K562 (cell line): ENCODE measurements around the gene FAM20C. TPM values are rescaled to one million over a fixed set of nuclear protein-coding genes. Genes with fewer than 3 reads are reported as not detected.

Experiments used
- ATAC-seq: fragments of 200-7000 bp; cut with Tn5 transposase; 3 replicates; pipeline ENCODE4 v1.9.1; 2020; ENCODE audit warnings: moderate library complexity
- BruUV-seq: library from RNA; stranded (reverse); fragments of 400-500 nt; replicated peaks from 2 replicates; lab custom pipeline; 2021; lab: Mats Ljungman, UMichigan
- CTCF ChIA-PET: fragments of 300-600 bp; formaldehyde crosslinking; extraction: SDS; loops from one replicate; lab custom pipeline; 2021; ENCODE audit warnings: low intra/inter-chr PET ratio; lab: Yijun Ruan, JAX
- POLR2A ChIA-PET: fragments of 300-600, 350-650 bp; sonication (Branson Sonifier 250); formaldehyde crosslinking; extraction: SDS; loops from one replicate; lab custom pipeline; 2021; ENCODE audit warnings: antibody characterized with exemption, inconsistent platforms; lab: Yijun Ruan, JAX
- DNase-seq, 4 experiments: peaks; one replicate each; pipeline versions ENCODE4 v3.0.0 to v3.0.0-alpha.2; 2011 to 2018; ENCODE audit warnings: low spot score in 3 of 4, mixed read lengths in 3 of 4; ENCODE audit errors: extremely low read depth in 1 of 4
- FAIRE-seq: peaks from 2 replicates; lab custom pipeline; 2011; peaks lifted over from hg19 to GRCh38; lab: Jason Lieb, UNC
- H2AFZ ChIP-seq: 2 replicates; pipeline ENCODE4 v1.6.0; 2011; ENCODE audit warnings: low read depth, low read length, control low read depth, inconsistent platforms
- H3K27ac ChIP-seq: fragments of 200-600 bp; 3 replicates; pipeline ENCODE4 v1.8.0; 2011; ENCODE audit warnings: low read depth, mild to moderate bottlenecking, control low read depth, inconsistent platforms, low read length, moderate library complexity, mixed read lengths; ENCODE audit errors: extremely low read depth
- H3K27me3 ChIP-seq, 2 experiments: fragments of 300-600 bp in 1 of 2; 2 replicates in 1 of 2; 3 replicates in 1 of 2; pipeline versions ENCODE4 v1.6.0 to v1.8.0; 2011; ENCODE audit warnings: inconsistent platforms in 2 of 2, low read length in 2 of 2, mild to moderate bottlenecking in 1 of 2, mixed read lengths in 1 of 2, moderate library complexity in 1 of 2; ENCODE audit not compliant: control insufficient read depth in 2 of 2, insufficient read depth in 2 of 2
- H3K36me3 ChIP-seq: fragments of 300-600 bp; 3 replicates; pipeline ENCODE4 v1.8.0; 2011; ENCODE audit warnings: mild to moderate bottlenecking, low read length, inconsistent platforms; ENCODE audit not compliant: control insufficient read depth, insufficient read depth
- H3K4me1 ChIP-seq, 2 experiments: fragments of 200-600 bp in 1 of 2; replicated peaks in 1 of 2; 2 replicates in 1 of 2; 3 replicates in 1 of 2; pipeline versions ENCODE4 v1.5.1 to v1.8.0; 2011; ENCODE audit warnings: inconsistent platforms in 2 of 2, low read length in 2 of 2, mild to moderate bottlenecking in 1 of 2, mixed read lengths in 1 of 2, moderate library complexity in 1 of 2; ENCODE audit not compliant: control insufficient read depth in 2 of 2, insufficient read depth in 2 of 2
- H3K4me2 ChIP-seq: 2 replicates; pipeline ENCODE4 v1.6.1; 2011; ENCODE audit warnings: low read length, control low read depth, inconsistent platforms, mixed read lengths; ENCODE audit not compliant: insufficient read depth
- H3K4me3 ChIP-seq: fragments of 200-600 bp; sonication (generic), shearing (Covaris generic); 2 replicates; pipeline ENCODE4 v1.5.1; 2016; ENCODE audit warnings: control low read depth, inconsistent platforms
- H3K79me2 ChIP-seq: fragments of 200-600 bp; 3 replicates; pipeline ENCODE4 v1.8.0; 2011; ENCODE audit warnings: low read length, inconsistent platforms; ENCODE audit not compliant: control insufficient read depth, insufficient read depth
- H3K9ac ChIP-seq, 2 experiments: 2 replicates each; pipeline versions ENCODE4 v1.6.0 to v1.6.1; 2011; ENCODE audit warnings: low read depth in 2 of 2, low read length in 2 of 2, control low read depth in 1 of 2, inconsistent platforms in 1 of 2, mild to moderate bottlenecking in 1 of 2, mixed read lengths in 1 of 2; ENCODE audit not compliant: insufficient read depth in 1 of 2
- H3K9me1 ChIP-seq: one replicate; pipeline ENCODE4 v1.6.0; 2011; ENCODE audit warnings: inconsistent platforms, mild to moderate bottlenecking, low read length, moderate library complexity; ENCODE audit not compliant: control insufficient read depth, insufficient read depth
- H3K9me3 ChIP-seq: replicated peaks from 2 replicates; pipeline ENCODE4 v1.5.1; 2011; ENCODE audit warnings: low read depth, low read length, inconsistent platforms; ENCODE audit not compliant: control insufficient read depth, insufficient read depth
- H4K20me1 ChIP-seq: replicated peaks from 2 replicates; pipeline ENCODE4 v1.6.1; 2011; ENCODE audit warnings: low read length, inconsistent platforms, mixed read lengths; ENCODE audit not compliant: control insufficient read depth, insufficient read depth
- ZNF121 ChIP-seq: sonication (generic); formaldehyde crosslinking; conservative IDR thresholded peaks from 2 replicates; pipeline ENCODE4 v1.8.0; 2022; ENCODE audit warnings: missing genetic modification reagents
- whole genome bisulfite sequencing: fragments of 100-300 bp; shearing (Covaris generic); methylation state at CpG from one replicate; pipeline ENCODE4 v1.1.6; 2016; ENCODE audit warnings: low coverage, mixed read lengths; ENCODE audit not compliant: insufficient coverage; ENCODE audit errors: missing lambda C conversion rate; 5-methylcytosine and 5-hydroxymethylcytosine counted together
- in situ Hi-C: fragments of 300-500 bp; cut with MboI; formaldehyde crosslinking; loops from 4 replicates; pipeline ENCODE4 v1.15.0; 2018; ENCODE audit warnings: inconsistent platforms, mixed read lengths
- intact Hi-C: fragments of 100-400 bp; cut with micrococcal nuclease; formaldehyde crosslinking; loops from 2 replicates; pipeline ENCODE4 v1.14.2; 2022
- polyA plus RNA-seq, 8 experiments: library from polyadenylated mRNA; depleted of rRNA in 4 of 8; stranded (reverse) in 5 of 8; unstranded in 3 of 8; fragments of >200 nt; fragmentation: Nextera tagmentation in 2 of 8; fragmentation: Illumina TruSeq in 1 of 8; extraction: Ambion mirVana in 2 of 8; extraction: Trizol in 1 of 8; gene quantifications; 2 replicates each; pipeline versions ENCODE4 v1.2.1 to v1.2.3, GENCODE V29; 2011 to 2014; ENCODE audit warnings: inconsistent platforms in 1 of 8, missing spikeins in 1 of 8
- total RNA-seq, 7 experiments: library from RNA; depleted of rRNA in 6 of 7; stranded (reverse); fragments of >200 nt in 6 of 7; fragmentation: Illumina TruSeq in 2 of 7; extraction: Trizol in 2 of 7; gene quantifications; 2 replicates each; pipeline versions ENCODE4 v1.2.1 to v1.2.3, GENCODE V29; 2011 to 2021; ENCODE audit warnings: low replicate concordance in 1 of 7
- TF ChIP-seq, protein P1 (sequence below): fragments of 250-450 bp; sonication (Bioruptor Pico); IDR thresholded peaks from 2 replicates; pipeline ENCODE4 v1.4.0; 2020; ENCODE audit warnings: borderline replicate concordance
- TF ChIP-seq, protein P2 (sequence below), 2 experiments: fragments of 450-650 bp; conservative IDR thresholded peaks; 2 replicates each; pipeline ENCODE4 v1.6.1; 2017; ENCODE audit warnings: mild to moderate bottlenecking in 2 of 2, moderate library complexity in 2 of 2
- TF ChIP-seq, protein P3 (sequence below), 2 experiments: fragments of 450-650 bp in 1 of 2; IDR thresholded peaks; 2 replicates each; pipeline ENCODE4 v1.6.1; 2011 to 2017; ENCODE audit warnings: low read depth in 2 of 2, antibody characterized with exemption in 1 of 2, borderline replicate concordance in 1 of 2, low read length in 1 of 2, mild to moderate bottlenecking in 1 of 2, mixed read lengths in 1 of 2; ENCODE audit not compliant: control insufficient read depth in 1 of 2

Gene FAM20C
- total and polyA plus RNA-seq, 9 of the 15 experiments (the other 6 are each of a cell fraction or from before 2014, with no cell fraction given) = 0.09 TPM; not detected in 8

DNA sequence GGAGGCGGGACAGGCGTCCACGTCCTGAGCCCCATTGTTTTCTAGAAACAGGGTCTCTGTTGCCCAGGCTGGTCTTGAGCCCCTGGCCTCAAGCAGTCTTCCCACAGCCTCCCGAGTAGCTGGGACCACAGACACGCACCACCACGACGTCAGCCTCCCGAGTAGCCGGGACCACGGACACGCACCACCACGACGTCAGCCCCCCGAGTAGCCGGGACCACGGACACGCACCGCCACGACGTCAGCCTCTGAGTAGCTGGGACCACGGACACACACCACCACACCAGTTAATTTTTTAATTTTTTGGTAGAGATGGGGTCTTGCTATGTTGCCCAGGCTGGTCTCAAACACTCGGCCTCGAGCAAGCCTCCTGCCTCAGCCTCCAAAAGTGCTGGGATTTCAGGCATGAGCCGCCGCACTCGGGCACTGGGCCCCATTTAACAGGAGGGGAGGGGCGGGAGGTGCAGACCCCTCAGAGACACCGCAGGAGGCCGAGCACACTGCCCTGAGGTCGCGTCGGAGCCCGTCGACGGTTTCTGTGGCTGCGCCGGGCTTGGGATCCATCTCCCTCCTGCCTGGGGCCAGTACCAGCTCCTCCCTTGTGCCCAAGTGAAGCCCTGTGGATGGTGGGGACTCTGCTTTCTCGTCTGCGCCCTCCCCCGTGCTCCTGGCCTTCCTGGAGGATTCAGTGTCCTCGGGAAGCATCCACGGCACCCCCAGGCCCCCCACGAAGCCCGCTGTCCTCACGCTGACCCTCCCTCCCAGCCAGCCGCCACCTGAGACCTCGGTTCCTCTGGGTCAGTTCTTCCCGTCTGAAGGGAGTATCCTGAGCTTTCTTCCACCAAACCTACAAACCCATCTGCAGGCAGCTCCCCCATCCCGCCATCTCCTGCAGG, 13.0 kb downstream of the FAM20C start:
- 33% methylated on average over 44 of the region's 49 CpGs for WGBS
- TF ChIP-seq ZNF121 (CRISPR knock-in tag) = peak; percentile 89
- TF ChIP-seq, protein P1, sequence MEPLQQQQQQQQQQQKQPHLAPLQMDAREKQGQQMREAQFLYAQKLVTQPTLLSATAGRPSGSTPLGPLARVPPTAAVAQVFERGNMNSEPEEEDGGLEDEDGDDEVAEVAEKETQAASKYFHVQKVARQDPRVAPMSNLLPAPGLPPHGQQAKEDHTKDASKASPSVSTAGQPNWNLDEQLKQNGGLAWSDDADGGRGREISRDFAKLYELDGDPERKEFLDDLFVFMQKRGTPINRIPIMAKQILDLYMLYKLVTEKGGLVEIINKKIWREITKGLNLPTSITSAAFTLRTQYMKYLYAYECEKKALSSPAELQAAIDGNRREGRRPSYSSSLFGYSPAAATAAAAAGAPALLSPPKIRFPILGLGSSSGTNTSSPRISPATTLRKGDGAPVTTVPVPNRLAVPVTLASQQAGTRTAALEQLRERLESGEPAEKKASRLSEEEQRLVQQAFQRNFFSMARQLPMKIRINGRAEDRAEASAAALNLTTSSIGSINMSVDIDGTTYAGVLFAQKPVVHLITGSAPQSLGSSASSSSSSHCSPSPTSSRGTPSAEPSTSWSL (CRISPR knock-in tag) = no peak
- TF ChIP-seq, protein P2, sequence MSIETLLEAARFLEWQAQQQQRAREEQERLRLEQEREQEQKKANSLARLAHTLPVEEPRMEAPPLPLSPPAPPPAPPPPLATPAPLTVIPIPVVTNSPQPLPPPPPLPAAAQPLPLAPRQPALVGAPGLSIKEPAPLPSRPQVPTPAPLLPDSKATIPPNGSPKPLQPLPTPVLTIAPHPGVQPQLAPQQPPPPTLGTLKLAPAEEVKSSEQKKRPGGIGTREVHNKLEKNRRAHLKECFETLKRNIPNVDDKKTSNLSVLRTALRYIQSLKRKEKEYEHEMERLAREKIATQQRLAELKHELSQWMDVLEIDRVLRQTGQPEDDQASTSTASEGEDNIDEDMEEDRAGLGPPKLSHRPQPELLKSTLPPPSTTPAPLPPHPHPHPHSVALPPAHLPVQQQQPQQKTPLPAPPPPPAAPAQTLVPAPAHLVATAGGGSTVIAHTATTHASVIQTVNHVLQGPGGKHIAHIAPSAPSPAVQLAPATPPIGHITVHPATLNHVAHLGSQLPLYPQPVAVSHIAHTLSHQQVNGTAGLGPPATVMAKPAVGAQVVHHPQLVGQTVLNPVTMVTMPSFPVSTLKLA (conservative IDR thresholded peaks at IDR 0.05) = no peak
- TF ChIP-seq, protein P3, sequence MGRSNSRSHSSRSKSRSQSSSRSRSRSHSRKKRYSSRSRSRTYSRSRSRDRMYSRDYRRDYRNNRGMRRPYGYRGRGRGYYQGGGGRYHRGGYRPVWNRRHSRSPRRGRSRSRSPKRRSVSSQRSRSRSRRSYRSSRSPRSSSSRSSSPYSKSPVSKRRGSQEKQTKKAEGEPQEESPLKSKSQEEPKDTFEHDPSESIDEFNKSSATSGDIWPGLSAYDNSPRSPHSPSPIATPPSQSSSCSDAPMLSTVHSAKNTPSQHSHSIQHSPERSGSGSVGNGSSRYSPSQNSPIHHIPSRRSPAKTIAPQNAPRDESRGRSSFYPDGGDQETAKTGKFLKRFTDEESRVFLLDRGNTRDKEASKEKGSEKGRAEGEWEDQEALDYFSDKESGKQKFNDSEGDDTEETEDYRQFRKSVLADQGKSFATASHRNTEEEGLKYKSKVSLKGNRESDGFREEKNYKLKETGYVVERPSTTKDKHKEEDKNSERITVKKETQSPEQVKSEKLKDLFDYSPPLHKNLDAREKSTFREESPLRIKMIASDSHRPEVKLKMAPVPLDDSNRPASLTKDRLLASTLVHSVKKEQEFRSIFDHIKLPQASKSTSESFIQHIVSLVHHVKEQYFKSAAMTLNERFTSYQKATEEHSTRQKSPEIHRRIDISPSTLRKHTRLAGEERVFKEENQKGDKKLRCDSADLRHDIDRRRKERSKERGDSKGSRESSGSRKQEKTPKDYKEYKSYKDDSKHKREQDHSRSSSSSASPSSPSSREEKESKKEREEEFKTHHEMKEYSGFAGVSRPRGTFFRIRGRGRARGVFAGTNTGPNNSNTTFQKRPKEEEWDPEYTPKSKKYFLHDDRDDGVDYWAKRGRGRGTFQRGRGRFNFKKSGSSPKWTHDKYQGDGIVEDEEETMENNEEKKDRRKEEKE (IDR thresholded peaks at IDR 0.05; ENCODE audit: borderline replicate concordance in 1 of 2, control insufficient read depth in 1 of 2, low read depth in 2 of 2, low read length in 1 of 2) = no peak
- ChIA-PET CTCF (no interaction called here), POLR2A (interaction anchor here (1.2 kb wide), 1 partner anchor 9 kb away, joined by 3 read pairs; no protein-coding TSS in a partner anchor)
- no TSS peak for BruUV-seq
- Histone ChIP-seq H3K4me1 (peaks cover 0 to 10% of the 10 kb centered on the region in 2 experiments; a peak in 2 of 5 replicates), H3K79me2 (no peaks in the 10 kb centered on the region), H3K9me3 (no peaks in the 10 kb centered on the region), H3K4me2 (no peak overlapping the region), H3K9me1 (no peaks in the 10 kb centered on the region), H3K36me3 (no peaks in the 10 kb centered on the region), H3K4me3 (no peak overlapping the region), H3K27ac (no peak overlapping the region), H2AFZ (no peak overlapping the region), H3K27me3 (peaks cover 22 to 75% of the 10 kb centered on the region in 2 experiments), H3K9ac (no peak overlapping the region), H4K20me1 (0 out of 2 replicates have a peak, but pooled peaks cover 4% of the 10 kb centered on the region)
- intact Hi-C loops = no loop called here
- DNase-seq (no peak), ATAC-seq (no peak), FAIRE-seq (no peak)
- in situ Hi-C loops = no loop called here
